Measurements from ENCODE around the gene BICDL2.
A peak's percentile ranks its signal among the peaks of the same experiment; 100 is the strongest.

The BICDL2 gene

DNA sequence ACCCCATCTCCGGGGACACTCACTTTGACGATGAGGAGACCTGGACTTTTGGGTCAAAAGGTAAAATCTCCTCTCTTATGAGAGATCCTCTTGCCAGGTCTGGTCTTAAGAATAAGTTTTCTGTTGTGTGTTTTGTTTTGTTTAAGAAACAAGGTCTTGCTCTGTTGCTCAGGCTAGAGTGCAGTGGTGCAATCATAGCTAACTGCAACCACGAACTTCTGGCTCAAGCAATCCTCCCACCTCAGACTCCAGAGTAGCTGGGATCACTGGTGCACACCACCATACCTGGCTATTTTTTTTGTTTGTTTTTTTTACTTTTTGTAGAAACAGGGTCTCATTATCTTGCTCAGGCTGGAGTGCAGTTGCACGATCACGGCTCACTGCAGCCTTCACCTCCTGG lies 13.7 kb upstream of the BICDL2 start:
- Histone ChIP-seq H3K9me3 (no peaks in the 10 kb centered on the region), H3K36me3 (peaks cover 6% of the 10 kb centered on the region; the same call in 1 of the 2 replicates), H3K27ac (no peak overlapping the region), H3K9ac (no peak overlapping the region), H3K4me3 (no peak overlapping the region), H3K27me3 (peaks cover 49% of the 10 kb centered on the region), H3K4me1 (peaks cover 64% of the 10 kb centered on the region), H3K4me2 (peak overlapping the region; percentile 75), H4K20me1 (peaks cover 51% of the 10 kb centered on the region)
- TF ChIP-seq Cebpa-rat (IDR thresholded peaks at IDR 0.05), result 0 out of 2 replicates have a peak, but pooled peaks have one; percentile 19

GRCh38 chr16:3049921-3050481 lies 13.3 kb upstream of the BICDL2 start:
- H3K9ac ChIP-seq, result no peak overlapping the region
- peaks cover 54% of the 10 kb centered on the region for H3K27me3 ChIP-seq
- H3K4me1 ChIP-seq, result peaks cover 64% of the 10 kb centered on the region
- H3K36me3 ChIP-seq, result peaks cover 6% of the 10 kb centered on the region; the same call in 1 of the 2 replicates
- H3K4me3 ChIP-seq, result no peak overlapping the region
- peaks cover 56% of the 10 kb centered on the region for H4K20me1 ChIP-seq
- no peak overlapping the region for H3K27ac ChIP-seq
- no peak for TF ChIP-seq Cebpa-rat (IDR thresholded peaks at IDR 0.05)
- no peaks in the 10 kb centered on the region for H3K9me3 ChIP-seq
- peak overlapping the region; percentile 75 for H3K4me2 ChIP-seq

- H3K9me3 ChIP-seq, result no peaks in the 10 kb centered on the region; the same call in 1 of the 2 replicates
- H4K20me1 ChIP-seq, result peaks cover 61% of the 10 kb centered on the region
- H3K27ac ChIP-seq, result no peak overlapping the region
- H3K4me2 ChIP-seq, result no peak overlapping the region
- H3K9ac ChIP-seq, result no peak overlapping the region
- peaks cover 81% of the 10 kb centered on the region for H3K27me3 ChIP-seq
- H3K4me1 ChIP-seq, result peaks cover 47% of the 10 kb centered on the region
- no peaks in the 10 kb centered on the region for H3K36me3 ChIP-seq
- TF ChIP-seq Cebpa-rat (IDR thresholded peaks at IDR 0.05), result no peak
- no peak overlapping the region; the same call in 1 of the 2 replicates for H3K4me3 ChIP-seq
These were observed 10.6 kb upstream of the BICDL2 start for GRCh38 chr16:3047387-3047720.

DNA sequence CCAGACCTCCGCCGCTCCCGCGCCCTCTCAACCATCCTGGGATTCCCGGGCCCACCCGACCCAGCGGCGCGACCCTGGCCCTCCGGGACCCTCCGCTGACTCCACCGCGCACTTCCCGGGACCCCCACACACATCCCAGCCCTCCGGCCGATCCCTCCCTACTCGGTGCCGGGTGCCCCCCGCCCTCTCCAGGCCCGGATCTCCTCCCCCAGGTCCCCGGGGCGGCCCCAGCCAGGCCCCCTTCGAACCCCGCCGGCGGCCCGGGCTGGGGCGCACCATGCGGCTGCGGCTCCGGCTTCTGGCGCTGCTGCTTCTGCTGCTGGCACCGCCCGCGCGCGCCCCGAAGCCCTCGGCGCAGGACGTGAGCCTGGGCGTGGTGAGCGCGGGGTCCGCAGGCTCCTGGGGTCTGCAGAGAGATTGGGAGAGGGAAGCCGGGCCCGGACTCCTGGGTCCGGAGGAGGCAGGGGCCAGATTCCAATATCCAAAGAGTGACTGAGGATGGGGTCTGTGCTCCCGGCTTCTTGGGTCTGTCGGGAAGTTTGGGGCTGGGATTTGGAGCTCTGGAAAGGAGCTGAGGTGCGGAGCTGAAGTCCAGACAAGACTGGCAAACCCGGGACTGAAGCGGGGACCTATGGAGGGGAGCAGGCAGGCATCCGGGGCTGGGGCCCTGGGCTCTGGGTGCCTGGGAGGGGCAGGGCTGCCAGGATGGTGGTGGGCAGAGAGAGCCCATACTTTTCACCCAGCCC lies 10.1 kb upstream of the BICDL2 start:
- H3K4me3 ChIP-seq, result peak overlapping the region; percentile 66
- peaks cover 86% of the 10 kb centered on the region for H3K27me3 ChIP-seq
- H3K9ac ChIP-seq, result no peak overlapping the region
- no peak overlapping the region for H3K27ac ChIP-seq
- H4K20me1 ChIP-seq, result peaks cover 61% of the 10 kb centered on the region
- TF ChIP-seq Cebpa-rat (IDR thresholded peaks at IDR 0.05), result no peak
- no peaks in the 10 kb centered on the region; the same call in 1 of the 2 replicates for H3K9me3 ChIP-seq
- peaks cover 43% of the 10 kb centered on the region for H3K4me1 ChIP-seq
- peak overlapping the region; percentile 99 for H3K4me2 ChIP-seq
- no peaks in the 10 kb centered on the region for H3K36me3 ChIP-seq

- H3K4me1 ChIP-seq, result peaks cover 35% of the 10 kb centered on the region
- peak within 1 kb of the TSS; percentile 45; the same call in 1 of the 2 replicates for H3K9ac ChIP-seq
- no peaks in the 10 kb centered on the region for H3K36me3 ChIP-seq
- H4K20me1 ChIP-seq, result peaks cover 61% of the 10 kb centered on the region
- no peak for TF ChIP-seq Cebpa-rat (IDR thresholded peaks at IDR 0.05)
- peak within 1 kb of the TSS; percentile 99 for H3K4me2 ChIP-seq
- peaks cover 94% of the 10 kb centered on the region for H3K27me3 ChIP-seq
- H3K9me3 ChIP-seq, result no peaks in the 10 kb centered on the region; the same call in 1 of the 2 replicates
- no peak within 1 kb of the TSS for H3K27ac ChIP-seq
- peak within 1 kb of the TSS; percentile 66 for H3K4me3 ChIP-seq
These were observed 9.3 kb upstream of the BICDL2 start, which contains the start of gene MMP25 for GRCh38 chr16:3045758-3046640. Gene MMP25, plus strand, starts transcription at chr16:3046561. Its CDS starts 357 bp downstream, at chr16:3046918.

DNA sequence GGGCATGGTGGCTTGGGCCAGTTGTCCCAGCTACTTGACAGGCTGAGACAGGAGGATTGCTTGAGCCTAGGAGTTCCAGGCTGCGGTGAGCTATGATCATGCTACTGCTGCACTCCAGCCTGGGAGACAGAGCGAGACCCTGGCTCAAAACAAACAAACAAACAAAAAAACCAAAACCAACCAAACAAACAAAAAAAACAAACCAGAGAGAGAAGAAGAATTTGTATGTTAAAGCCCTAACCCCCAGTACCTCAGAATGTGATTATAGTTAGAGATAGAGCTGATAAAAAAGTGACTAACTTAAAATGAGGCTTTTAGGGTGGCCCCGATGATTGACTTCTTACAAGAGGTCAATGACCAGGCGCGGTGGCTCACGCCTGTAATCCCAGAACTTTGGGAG lies 8.0 kb upstream of the BICDL2 start:
- Histone ChIP-seq H3K4me3 (no peak overlapping the region), H3K9me3 (no peaks in the 10 kb centered on the region; the same call in 1 of the 2 replicates), H3K36me3 (no peaks in the 10 kb centered on the region), H4K20me1 (peaks cover 56% of the 10 kb centered on the region), H3K27me3 (peaks cover 100% of the 10 kb centered on the region), H3K9ac (no peak overlapping the region), H3K4me2 (peak overlapping the region; percentile 99; the same call in 1 of the 2 replicates), H3K4me1 (peaks cover 22% of the 10 kb centered on the region), H3K27ac (no peak overlapping the region)
- no peak for TF ChIP-seq Cebpa-rat (IDR thresholded peaks at IDR 0.05)

DNA sequence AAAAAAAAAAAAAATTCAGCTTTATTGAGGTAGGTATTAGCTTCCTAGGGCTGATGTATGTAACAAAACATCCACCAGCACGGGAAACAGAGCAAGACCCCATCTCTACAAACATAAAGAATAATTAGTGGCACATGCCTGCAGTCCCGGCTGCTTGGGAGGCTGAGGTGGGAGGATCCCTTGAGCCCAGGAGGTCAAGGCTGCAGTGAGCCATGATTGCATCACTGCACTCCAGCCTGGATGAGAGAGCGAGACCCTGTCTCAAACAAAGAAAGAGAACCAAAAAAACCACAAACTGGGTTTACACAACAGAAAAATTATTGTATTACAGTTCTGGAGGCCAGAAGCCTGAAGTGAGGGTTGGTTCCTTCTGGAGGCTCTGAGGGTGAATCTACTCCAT lies 5.6 kb upstream of the BICDL2 start:
- Histone ChIP-seq H3K4me1 (peaks cover 20% of the 10 kb centered on the region), H3K4me2 (no peak overlapping the region), H3K9me3 (no peaks in the 10 kb centered on the region; the same call in 1 of the 2 replicates), H3K27me3 (peaks cover 100% of the 10 kb centered on the region), H3K9ac (no peak overlapping the region), H3K27ac (no peak overlapping the region), H3K36me3 (no peaks in the 10 kb centered on the region), H3K4me3 (no peak overlapping the region), H4K20me1 (peaks cover 48% of the 10 kb centered on the region)
- TF ChIP-seq Cebpa-rat (IDR thresholded peaks at IDR 0.05), result no peak

DNA sequence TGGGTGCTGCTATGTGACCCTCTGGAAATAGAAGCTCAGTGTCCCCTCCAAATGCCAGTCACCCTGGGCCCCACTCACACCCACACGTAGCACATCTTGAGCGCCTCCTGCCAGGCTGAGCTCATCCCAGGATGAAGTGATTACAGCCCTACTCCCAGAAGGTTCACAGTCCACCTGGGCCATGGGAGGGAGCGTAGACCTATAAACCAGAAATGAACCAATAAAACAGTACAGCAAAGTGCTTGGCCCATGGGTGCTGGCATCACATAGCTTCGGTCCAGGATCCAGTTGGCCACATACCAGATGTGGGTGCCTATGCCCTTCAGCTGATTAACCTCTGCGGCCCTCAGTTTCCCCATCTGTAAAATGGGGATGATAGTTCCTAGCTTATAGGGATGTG lies 2.2 kb upstream of the BICDL2 start:
- H3K36me3 ChIP-seq, result no peaks in the 10 kb centered on the region
- H3K27ac ChIP-seq, result no peak overlapping the region
- TF ChIP-seq Cebpa-rat (IDR thresholded peaks at IDR 0.05), result no peak
- H3K4me3 ChIP-seq, result no peak overlapping the region
- H4K20me1 ChIP-seq, result peaks cover 32% of the 10 kb centered on the region
- no peaks in the 10 kb centered on the region for H3K9me3 ChIP-seq
- no peak overlapping the region for H3K4me2 ChIP-seq
- H3K27me3 ChIP-seq, result peaks cover 100% of the 10 kb centered on the region
- H3K4me1 ChIP-seq, result peaks cover 13% of the 10 kb centered on the region
- no peak overlapping the region for H3K9ac ChIP-seq

DNA sequence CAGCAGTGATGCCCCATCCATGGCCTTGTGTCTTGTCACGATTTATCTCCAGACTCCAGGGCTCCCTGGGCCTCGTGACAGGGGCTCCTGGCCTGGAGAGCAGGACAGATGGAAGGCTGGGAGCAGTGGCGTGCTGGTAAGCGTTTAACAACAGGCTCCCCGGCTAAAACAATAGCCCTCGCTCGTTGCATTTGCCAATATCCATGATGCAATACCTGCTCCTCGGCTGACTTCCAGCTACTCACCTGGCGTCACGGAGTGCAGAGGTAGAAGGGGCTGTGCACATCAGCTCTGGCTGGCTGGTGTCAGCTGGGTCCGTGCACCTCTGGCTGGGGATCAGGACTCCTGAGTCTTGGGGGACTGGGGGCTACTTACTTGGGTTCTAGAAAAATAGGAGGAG lies 1.5 kb upstream of the BICDL2 start:
- H3K36me3 ChIP-seq, result no peaks in the 10 kb centered on the region
- no peak overlapping the region for H3K4me2 ChIP-seq
- H3K27ac ChIP-seq, result no peak overlapping the region
- no peaks in the 10 kb centered on the region for H3K9me3 ChIP-seq
- TF ChIP-seq Cebpa-rat (IDR thresholded peaks at IDR 0.05), result no peak
- H3K4me1 ChIP-seq, result peaks cover 13% of the 10 kb centered on the region
- H4K20me1 ChIP-seq, result peaks cover 32% of the 10 kb centered on the region
- no peak overlapping the region for H3K9ac ChIP-seq
- H3K4me3 ChIP-seq, result no peak overlapping the region
- peaks cover 100% of the 10 kb centered on the region for H3K27me3 ChIP-seq
